ENCODE measurements around the gene PCARE.

- TF ChIP-seq, protein P1, sequence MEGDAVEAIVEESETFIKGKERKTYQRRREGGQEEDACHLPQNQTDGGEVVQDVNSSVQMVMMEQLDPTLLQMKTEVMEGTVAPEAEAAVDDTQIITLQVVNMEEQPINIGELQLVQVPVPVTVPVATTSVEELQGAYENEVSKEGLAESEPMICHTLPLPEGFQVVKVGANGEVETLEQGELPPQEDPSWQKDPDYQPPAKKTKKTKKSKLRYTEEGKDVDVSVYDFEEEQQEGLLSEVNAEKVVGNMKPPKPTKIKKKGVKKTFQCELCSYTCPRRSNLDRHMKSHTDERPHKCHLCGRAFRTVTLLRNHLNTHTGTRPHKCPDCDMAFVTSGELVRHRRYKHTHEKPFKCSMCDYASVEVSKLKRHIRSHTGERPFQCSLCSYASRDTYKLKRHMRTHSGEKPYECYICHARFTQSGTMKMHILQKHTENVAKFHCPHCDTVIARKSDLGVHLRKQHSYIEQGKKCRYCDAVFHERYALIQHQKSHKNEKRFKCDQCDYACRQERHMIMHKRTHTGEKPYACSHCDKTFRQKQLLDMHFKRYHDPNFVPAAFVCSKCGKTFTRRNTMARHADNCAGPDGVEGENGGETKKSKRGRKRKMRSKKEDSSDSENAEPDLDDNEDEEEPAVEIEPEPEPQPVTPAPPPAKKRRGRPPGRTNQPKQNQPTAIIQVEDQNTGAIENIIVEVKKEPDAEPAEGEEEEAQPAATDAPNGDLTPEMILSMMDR (conservative IDR thresholded peaks at IDR 0.05 in 1 of 2, IDR thresholded peaks at IDR 0.05 in 1 of 2; ENCODE audit: low read depth in 1 of 2, low read length in 2 of 2), result no peak
- TF ChIP-seq EZH2 (IDR thresholded peaks at IDR 0.05; ENCODE audit: low read length, missing control alignments), result no peak
These were observed 21.5 kb downstream of the PCARE start for GRCh38 chr2:29052807-29053206.

Measured in fibroblast of lung (primary cell).